Measurements from ENCODE around the gene IL2.

Gene IL2

DNA sequence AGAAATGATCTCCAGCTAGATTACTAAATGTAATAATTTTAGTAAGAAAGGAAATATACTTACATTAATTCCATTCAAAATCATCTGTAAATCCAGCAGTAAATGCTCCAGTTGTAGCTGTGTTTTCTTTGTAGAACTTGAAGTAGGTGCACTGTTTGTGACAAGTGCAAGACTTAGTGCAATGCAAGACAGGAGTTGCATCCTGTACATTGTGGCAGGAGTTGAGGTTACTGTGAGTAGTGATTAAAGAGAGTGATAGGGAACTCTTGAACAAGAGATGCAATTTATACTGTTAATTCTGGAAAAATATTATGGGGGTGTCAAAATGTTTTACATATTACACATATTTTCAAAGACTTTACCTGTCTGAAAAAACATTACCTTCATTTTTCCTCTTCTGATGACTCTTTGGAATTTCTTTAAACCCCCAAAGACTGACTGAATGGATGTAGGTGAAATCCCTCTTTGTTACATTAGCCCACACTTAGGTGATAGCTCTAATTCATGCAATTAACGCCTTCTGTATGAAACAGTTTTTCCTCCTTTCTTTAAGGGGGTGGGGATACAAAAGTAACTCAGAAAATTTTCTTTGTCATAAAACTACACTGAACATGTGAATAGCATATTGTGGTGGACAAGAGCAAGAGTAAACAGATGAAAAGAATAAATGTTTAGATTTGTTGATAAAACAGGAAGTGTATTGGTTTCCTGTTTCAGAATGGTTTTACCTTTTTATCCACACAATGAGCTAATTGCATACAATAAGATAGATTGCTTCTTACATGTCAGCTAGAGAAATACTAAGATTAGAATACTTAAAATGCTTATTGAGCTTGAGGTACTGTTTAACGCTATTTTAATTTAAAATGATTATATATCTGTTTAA is at the start of gene IL2:
TSS of gene IL2 (minus strand) at position 495 of the 886 bp plus-strand sequence. CDS start at position 210, 285 bp downstream.
- H3K4me3 ChIP-seq (ENCODE audit: low read depth, low read length), result no peak within 1 kb of the TSS

DNA sequence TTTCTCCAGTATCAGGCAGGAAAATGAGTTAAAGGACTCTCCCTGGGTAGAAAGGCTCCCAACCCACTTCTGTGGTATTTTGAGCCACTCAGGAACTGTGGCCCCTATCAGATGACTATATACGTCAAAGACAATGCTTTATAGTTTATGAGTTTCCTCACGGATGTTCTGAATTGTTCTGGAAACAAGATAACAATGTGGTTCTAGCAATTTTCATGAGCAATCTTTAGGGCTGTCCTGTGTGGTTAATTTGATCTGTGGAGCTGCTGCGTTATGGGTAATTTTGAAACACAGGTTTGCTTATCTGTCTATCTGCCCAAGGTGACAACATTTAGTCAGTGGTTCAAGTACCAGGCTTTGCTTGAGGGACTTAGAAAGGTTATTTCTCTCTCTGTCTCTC is 46.7 kb upstream of the IL2 start:
- H3K4me3 ChIP-seq (ENCODE audit: low read depth, low read length), result no peak overlapping the region

DNA sequence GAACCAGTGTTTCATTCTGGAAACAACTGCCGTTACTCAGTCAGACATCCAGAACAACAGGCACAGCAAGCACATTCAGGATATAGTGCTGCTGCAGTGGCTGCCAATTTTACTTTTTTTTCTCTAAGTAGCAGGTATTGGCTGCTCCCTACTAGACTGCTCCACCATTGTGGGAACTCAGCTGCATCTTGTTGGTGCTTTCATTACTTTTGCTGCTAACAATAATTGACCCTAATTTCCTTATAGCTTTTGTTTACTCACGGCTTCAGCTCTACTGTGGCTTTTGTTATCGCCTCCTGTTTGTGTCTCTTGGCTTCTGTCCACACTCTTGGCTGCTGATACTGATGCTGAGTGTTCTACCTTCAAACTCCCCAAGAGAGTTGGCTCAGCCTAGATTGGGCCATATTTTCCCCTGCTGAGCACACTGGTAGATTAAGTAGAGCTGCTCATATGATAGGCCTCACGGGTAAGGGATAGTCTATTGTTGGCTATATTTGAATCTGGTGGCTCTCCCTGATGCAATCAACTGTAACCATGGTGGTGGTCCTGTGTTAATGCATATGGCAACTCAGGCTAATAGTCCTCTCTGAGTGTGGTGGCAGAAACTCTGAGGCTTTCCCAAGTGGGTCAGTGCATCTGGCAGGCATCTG is 44.5 kb upstream of the IL2 start:
- H3K4me3 ChIP-seq (ENCODE audit: low read depth, low read length), result no peak overlapping the region

GRCh38 chr4:122489061-122489460 is 32.5 kb upstream of the IL2 start:
- no peak overlapping the region for H3K4me3 ChIP-seq (ENCODE audit: low read depth, low read length)

- no peak overlapping the region for H3K4me3 ChIP-seq (ENCODE audit: low read depth, low read length)
These were observed 27.0 kb upstream of the IL2 start for GRCh38 chr4:122483481-122483880.

- no peak overlapping the region for H3K4me3 ChIP-seq (ENCODE audit: low read depth, low read length)
These were observed 25.4 kb upstream of the IL2 start for GRCh38 chr4:122481766-122482405.

DNA sequence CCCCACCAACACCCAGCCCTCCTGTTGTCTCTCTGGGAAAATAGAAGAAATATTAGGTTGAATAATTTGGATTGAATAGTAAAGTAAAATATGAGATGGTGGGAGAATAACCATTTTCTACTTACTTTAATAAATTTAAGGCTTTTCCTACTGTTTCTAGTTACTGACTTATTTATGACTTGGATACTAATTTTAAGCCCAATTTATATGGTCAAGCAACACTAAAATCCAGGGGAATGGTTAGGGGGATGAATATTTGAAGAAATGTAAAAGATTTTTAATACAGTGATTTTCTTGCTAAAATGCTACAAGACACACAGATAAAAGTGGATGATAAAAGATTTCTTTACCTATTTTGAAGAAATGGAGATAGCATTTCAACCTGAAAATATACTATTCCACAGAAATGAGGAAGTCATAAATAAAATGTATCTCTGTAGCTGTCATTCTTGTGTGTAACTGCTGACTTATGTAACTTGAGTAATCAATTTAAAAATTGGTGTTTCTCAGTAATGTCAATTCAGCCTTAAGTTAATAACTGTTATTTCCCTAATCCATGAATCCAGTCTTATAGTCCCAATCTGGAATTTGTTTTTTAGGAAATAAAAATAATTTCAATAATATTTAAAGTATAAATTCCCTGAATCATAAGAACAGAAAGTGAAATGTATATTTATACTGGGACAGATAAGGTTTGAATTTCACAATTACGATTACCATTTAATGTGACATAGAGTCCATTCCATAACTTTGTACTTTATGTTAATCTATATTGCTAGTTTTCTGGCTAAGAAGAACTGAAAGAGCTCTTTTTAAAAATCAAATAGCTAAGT is 24.3 kb upstream of the IL2 start:
- H3K4me3 ChIP-seq (ENCODE audit: low read depth, low read length), result no peak overlapping the region

DNA sequence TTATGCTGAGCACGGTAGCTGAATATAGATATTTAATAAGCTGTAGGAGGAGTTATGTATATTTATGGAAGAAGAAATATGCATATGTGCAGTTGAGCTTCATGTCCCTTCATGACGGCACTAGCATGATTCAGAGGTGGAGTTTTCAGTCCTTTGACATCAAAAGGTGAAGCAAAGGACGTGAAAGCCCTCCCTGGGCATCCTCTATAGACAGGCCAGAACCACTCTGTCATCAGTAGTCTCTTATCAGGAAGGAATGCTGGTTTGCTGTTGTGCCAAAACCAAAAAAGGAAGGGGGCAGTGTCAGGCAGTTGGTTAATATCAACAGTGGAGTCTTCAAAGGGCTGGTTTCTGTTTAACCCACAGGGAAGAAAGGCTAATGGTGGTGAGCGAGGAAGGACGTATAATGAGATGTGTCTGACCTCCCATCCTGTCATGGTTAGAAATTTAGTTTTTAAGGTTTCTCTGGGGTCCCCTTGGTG is 23.5 kb upstream of the IL2 start:
- no peak overlapping the region for H3K4me3 ChIP-seq (ENCODE audit: low read depth, low read length)

- no peak overlapping the region for H3K4me3 ChIP-seq (ENCODE audit: low read depth, low read length)
These were observed 20.2 kb upstream of the IL2 start for GRCh38 chr4:122476745-122477144.

- no peak overlapping the region for H3K4me3 ChIP-seq (ENCODE audit: low read depth, low read length)
These were observed 19.6 kb upstream of the IL2 start for GRCh38 chr4:122476126-122476525.

DNA sequence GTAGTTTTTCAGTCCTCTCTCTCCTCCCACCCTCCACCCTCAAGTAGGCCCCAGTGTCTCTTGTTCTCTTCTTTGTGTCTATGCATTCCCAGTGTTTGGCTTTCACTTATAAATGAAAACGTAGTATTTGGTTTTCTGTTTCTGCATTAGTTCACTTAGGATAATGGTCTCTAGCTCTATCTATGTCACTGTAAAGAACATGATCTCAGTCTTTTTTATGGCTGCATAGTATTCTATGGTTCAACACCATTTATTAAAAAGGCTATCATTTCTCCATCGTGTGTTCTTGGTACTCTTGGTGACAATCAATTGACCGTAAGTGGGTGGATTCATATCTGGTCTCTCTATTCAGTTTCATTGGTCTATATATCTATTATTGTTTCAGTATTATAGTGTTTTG is 18.7 kb upstream of the IL2 start:
- H3K4me3 ChIP-seq (ENCODE audit: low read depth, low read length), result no peak overlapping the region

DNA sequence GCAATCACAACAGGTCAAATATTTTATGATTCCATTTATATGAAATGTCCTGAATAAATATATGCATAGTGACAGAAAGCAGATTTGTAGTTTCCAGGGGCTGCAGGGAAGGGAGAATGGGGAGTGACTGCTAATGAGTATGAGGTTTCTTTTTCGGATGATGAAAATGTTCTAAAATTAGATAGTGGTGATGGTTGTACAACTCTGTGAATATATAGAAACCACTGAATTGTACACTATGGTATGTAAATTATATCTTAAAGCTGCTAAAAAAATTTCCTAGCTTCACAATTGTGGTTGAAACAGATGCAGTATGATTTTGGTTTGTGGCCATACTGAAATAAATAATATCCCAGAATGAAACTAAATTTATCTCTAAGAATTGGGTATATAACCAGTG is 12.9 kb upstream of the IL2 start:
- no peak overlapping the region for H3K4me3 ChIP-seq (ENCODE audit: low read depth, low read length)

DNA sequence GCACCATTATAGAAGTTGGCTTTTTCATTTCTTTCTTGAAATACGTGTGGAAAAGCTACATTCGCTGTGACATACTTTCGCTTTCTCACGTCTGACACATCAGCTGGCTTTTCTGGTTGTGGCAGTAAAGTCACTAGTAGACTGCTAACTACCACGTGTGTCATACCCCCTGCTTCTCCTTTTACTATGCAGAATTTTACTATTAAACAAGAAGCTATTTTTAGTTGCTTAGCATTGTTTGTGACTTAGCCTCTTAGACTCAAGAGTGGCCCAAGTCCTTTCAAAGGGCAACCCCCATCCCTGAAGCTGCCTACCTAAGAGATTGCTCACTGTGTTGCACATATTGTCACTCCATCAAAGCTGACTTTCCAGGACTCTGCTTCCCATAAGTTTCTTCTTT is 2.1 kb upstream of the IL2 start:
- H3K4me3 ChIP-seq (ENCODE audit: low read depth, low read length), result no peak overlapping the region

GRCh38 chr4:122453384-122453995 is 3.0 kb downstream of the IL2 start:
- no peak overlapping the region for H3K4me3 ChIP-seq (ENCODE audit: low read depth, low read length)

GRCh38 chr4:122450847-122451246 is 5.7 kb downstream of the IL2 start:
- H3K4me3 ChIP-seq (ENCODE audit: low read depth, low read length), result no peak overlapping the region

DNA sequence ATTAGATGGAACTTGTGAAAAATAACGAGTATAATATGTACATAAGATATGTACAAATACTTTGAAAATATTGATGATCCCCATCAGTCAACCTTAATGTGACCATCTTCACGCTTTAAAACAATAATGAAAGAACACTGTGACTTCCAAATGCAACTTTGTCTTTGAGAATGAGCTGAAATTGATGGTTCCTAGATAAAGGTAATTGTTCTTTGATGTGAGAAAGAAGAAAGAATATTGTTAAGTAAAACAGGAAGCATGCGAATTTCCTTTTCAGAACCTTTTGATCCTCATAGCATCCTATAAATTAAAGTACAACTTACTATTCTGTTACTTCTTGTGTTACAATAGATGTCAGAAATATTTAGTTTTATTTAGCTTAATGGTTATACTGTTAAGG is 22.2 kb downstream of the IL2 start:
- no peak overlapping the region for H3K4me3 ChIP-seq (ENCODE audit: low read depth, low read length)

DNA sequence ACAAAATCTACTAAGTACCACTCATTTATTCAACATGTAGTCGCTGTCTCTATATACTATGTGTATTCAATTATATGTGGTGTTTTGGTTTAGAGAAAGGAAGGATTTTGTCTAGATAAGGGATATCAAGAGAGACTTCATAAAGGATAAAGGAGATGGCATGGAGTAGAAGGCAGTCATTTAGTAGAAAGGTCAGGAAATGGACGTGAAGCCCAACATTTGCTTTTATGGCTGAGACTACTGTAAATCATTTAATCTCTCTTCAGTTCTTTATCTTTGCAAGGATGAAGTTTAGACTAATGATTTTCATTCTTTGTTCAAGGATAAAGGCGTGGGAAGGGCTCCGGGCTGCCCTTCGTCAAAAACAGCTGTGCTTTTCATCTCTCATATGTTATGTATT is 25.2 kb downstream of the IL2 start:
- no peak overlapping the region for H3K4me3 ChIP-seq (ENCODE audit: low read depth, low read length)

DNA sequence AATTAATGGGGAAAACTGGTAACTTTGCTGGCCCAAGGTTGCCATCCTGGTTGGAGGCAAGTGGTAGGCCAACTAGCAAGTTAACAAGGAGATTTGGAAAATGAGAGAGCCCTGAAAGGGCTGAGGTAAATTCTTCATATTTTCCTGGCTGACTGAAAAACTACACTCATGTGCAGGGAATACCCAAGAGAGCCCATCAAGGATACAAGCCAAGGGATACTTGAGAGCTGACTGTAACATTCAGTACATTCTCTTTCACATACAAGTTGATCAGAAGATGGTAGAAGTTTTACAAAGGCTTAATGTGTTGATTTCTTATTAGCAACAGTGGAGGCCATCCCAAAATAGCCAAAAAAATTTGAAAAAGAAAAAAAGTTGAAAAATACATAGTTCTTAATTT is 33.3 kb downstream of the IL2 start:
- no peak overlapping the region for H3K4me3 ChIP-seq (ENCODE audit: low read depth, low read length)

DNA sequence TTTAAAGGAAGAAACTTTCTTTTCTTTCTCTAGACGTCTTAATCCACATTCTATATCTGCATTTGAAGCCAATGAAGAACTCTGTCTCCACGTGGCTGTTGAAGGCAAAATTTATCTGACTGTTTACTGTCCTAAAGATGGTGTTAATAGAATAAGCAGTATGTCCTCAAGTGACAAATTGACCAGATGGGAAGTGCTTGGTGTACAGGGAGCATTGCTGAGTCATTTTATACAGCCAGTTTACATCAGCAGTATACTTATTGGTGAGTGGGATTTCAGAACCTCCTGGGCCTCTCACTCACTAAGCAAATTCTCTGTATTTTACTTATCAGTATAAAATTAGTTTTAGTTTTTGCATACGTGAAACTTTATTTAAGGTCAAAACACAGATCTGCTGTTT is 44.0 kb downstream of the IL2 start:
- H3K4me3 ChIP-seq (ENCODE audit: low read depth, low read length), result no peak overlapping the region

GRCh38 chr4:122403861-122404260 is 52.7 kb downstream of the IL2 start:
- no peak overlapping the region for H3K4me3 ChIP-seq (ENCODE audit: low read depth, low read length)
